ENCODE measurements around the gene SPATC1L.

DNA sequence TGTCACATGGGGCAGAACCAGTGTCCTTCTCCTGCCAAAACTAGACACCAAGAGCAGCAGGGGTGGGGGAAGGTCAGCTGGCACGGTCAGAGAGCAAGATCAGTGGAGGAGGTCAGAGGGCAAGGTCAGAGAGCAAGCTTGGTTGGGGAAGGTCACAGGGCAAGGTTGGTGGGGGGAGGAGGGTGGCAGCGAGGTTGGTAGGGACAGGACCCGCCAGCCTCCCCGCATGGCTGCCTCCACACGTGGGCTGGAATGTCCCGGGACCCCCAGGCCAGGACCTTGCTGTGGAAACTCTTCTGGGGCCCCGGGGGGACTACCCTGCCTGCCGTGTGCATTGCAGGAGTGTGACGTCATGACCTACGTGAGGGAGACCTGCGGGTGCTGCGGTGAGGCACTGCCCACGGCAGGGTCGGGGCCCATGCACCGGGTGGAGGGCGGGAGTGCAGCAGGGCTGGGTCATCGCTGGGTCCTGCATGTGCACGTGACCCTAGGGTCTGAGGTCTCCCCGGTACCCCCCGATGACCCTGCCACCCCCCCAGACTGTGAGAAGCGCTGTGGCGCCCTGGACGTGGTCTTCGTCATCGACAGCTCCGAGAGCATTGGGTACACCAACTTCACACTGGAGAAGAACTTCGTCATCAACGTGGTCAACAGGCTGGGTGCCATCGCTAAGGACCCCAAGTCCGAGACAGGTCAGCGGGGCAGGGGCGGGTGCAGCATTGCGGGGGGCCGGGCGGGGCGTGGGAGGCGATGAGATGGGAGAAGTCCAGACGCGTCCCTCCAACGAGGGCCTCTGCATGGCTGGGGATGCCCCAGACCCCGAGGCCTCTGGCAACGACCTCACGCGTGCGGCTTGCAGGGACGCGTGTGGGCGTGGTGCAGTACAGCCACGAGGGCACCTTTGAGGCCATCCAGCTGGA is 59.1 kb downstream of the SPATC1L start:
- TF ChIP-seq CREB5 (CRISPR knock-in tag; IDR thresholded peaks at IDR 0.05; ENCODE audit: low read depth) (no peak), RARB (CRISPR knock-in tag; IDR thresholded peaks at IDR 0.05) (no peak), SNAI2 (CRISPR knock-in tag; IDR thresholded peaks at IDR 0.05) (no peak), CSDC2 (CRISPR knock-in tag; IDR thresholded peaks at IDR 0.05) (no peak), ESRRG (CRISPR knock-in tag; IDR thresholded peaks at IDR 0.05) (no peak), ZC3H10 (CRISPR knock-in tag; IDR thresholded peaks at IDR 0.05) (no peak), ZNF70 (CRISPR knock-in tag; IDR thresholded peaks at IDR 0.05) (no peak)
- TF ChIP-seq, protein P1, sequence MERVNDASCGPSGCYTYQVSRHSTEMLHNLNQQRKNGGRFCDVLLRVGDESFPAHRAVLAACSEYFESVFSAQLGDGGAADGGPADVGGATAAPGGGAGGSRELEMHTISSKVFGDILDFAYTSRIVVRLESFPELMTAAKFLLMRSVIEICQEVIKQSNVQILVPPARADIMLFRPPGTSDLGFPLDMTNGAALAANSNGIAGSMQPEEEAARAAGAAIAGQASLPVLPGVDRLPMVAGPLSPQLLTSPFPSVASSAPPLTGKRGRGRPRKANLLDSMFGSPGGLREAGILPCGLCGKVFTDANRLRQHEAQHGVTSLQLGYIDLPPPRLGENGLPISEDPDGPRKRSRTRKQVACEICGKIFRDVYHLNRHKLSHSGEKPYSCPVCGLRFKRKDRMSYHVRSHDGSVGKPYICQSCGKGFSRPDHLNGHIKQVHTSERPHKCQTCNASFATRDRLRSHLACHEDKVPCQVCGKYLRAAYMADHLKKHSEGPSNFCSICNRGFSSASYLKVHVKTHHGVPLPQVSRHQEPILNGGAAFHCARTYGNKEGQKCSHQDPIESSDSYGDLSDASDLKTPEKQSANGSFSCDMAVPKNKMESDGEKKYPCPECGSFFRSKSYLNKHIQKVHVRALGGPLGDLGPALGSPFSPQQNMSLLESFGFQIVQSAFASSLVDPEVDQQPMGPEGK (CRISPR knock-in tag; IDR thresholded peaks at IDR 0.05; ENCODE audit: borderline replicate concordance), result no peak
